AG09309 (cell line): ENCODE measurements around the gene SSUH2.

ENCODE experiments used
- DNase-seq: peaks from one replicate; pipeline ENCODE4 v3.0.0-alpha.2; 2010; ENCODE audit warnings: low read depth
- H3K4me3 ChIP-seq: 2 replicates; pipeline ENCODE4 v1.5.1; 2011; ENCODE audit warnings: mild to moderate bottlenecking, low read depth, low read length, moderate library complexity; ENCODE audit not compliant: control insufficient read depth
- TF ChIP-seq, protein P1 (sequence below): IDR thresholded peaks from 2 replicates; pipeline ENCODE4 v1.5.1; 2011; ENCODE audit warnings: mild to moderate bottlenecking, low read depth, low read length, inconsistent platforms; ENCODE audit not compliant: insufficient read depth, control insufficient read depth; ENCODE audit errors: missing control alignments

SSUH2 gene

GRCh38 chr3:8662594-8662993 lies 18.0 kb upstream of the SSUH2 start:
- no peak overlapping the region for H3K4me3 ChIP-seq
- no peak for DNase-seq
- TF ChIP-seq, protein P1, sequence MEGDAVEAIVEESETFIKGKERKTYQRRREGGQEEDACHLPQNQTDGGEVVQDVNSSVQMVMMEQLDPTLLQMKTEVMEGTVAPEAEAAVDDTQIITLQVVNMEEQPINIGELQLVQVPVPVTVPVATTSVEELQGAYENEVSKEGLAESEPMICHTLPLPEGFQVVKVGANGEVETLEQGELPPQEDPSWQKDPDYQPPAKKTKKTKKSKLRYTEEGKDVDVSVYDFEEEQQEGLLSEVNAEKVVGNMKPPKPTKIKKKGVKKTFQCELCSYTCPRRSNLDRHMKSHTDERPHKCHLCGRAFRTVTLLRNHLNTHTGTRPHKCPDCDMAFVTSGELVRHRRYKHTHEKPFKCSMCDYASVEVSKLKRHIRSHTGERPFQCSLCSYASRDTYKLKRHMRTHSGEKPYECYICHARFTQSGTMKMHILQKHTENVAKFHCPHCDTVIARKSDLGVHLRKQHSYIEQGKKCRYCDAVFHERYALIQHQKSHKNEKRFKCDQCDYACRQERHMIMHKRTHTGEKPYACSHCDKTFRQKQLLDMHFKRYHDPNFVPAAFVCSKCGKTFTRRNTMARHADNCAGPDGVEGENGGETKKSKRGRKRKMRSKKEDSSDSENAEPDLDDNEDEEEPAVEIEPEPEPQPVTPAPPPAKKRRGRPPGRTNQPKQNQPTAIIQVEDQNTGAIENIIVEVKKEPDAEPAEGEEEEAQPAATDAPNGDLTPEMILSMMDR, result no peak

DNA sequence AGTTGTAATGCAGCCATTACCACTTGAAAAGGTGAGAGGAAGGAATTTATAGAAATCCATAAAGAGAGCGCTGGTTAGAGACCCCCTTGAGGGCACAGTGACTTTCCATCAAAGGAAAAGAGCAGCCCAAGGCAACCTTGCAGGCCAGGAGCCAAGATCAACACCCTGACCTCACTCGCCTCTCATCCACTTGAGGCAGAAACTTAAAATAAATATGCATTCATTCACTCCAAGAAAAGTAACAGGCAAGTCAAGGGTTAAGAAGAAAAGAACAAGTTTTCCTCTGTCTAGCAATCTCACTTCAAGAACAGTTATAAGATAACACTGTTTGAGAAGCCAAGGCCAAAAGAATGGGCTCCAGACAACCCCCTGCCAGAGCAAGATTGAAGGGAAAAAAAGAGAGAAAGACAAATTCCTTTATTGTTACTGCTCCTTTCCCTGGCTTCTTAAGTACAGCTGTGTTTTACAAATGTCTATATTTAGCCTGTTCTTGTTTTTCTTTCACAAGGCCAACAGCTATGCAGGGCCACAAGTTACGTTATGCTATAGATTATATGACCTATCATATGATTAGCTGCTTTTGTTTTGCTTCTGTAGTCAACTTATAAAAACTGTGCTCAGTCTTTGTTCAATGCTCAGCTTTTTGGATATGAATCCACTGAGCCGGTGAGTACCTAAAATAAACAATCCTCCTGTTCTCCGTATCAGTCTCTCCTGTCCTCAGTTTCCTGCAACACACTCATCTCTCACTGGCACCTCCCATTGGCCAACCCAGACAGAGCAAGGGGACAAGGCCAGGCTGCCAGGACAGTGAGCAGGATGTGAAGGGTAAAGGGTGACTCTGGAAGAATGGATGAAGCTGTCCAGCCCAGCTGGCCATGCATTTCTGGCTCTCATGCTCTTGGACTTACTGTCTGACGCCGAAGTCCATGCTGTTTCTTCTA lies 15.8 kb upstream of the SSUH2 start:
- H3K4me3 ChIP-seq, result no peak overlapping the region
- DNase-seq, result no peak
- TF ChIP-seq, protein P1, result no peak

DNA sequence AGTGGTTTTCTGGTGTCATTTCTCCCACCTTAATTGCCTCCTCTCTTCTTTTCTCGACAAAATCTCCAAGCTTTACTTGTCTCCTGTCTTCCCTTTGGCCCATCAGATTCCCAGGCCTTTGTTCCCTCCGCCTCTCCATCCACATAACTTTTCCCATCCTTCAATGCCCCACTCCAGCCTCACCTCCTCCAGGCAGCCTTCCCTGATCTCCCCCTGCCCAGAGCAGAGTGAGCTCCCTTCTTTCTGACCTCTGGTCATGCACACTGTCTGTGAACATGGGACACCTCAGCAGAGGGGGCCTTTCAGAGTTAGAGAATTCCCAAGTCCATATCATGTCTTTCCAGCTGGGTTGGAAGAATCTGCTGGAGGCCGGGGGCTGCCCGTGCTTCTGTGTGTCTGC lies 14.6 kb upstream of the SSUH2 start:
- H3K4me3 ChIP-seq, result no peak overlapping the region
- TF ChIP-seq, protein P1, result no peak
- no peak for DNase-seq

DNA sequence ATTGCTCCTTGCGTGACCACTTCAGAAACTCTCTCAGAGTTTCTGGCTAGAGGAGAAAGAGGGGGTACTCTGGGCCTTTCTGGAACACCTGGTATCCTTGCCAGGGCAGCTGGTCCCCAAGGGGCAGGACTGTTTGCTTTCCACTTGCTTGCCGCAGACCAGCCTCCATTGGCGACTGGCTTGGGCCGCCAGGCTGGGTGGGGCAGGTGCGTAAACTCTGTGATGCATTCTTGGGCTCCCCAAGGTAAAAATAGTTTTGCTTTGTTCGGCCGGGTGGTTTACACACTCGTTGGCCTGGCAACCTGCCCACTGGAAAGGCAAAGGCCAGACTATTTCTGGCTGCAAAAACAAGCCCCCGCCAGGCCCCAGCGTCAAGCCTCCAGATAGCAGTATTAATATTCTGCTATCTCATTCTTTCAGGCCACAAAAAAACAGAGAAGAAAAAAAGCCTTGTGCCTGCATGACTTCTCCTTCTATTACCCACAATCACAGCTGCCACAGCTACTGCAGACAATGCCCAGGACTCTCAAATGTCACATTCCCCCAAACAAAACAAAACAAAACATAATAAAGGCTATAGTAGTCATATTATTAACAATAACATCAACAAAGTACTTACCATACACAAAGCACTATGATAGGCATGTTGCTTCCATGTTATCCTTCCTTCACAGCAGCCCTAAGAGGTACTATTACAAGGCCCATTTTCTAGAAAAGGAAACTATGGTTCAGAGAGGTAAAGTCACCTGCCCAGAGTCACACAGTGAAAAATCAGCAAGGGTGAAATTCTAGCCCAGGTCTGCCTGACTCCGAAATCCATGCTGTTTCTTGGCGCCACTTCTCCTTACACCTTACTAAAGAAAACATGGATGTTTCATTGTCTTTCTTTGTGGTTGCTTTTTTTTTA lies 14.0 kb upstream of the SSUH2 start:
- no peak for DNase-seq
- no peak overlapping the region for H3K4me3 ChIP-seq
- TF ChIP-seq, protein P1, result no peak

DNA sequence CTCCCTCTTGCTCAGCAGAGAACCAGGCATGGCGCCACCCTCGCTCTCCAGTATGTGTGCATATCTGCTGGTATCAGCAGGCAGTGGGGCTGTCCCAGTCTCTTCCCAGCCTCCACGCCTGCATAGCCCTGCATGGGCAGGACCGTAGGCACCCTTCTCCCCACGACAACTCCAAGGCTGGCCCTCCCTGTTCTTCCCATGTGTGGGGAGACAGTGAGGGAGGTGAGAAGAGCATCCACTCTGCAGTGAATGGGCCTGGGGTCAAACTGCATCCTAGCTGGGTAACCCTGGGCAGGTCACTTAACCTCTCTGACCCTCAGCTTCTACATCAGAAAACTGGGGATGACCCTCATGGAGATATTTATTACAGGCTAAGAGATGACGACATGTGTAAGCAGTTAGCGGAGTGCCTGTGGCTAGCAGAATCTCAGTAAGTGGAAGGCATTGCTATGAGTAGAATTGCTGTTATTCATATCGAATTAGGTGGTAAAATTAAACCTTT lies 13.3 kb upstream of the SSUH2 start:
- no peak for DNase-seq
- no peak overlapping the region for H3K4me3 ChIP-seq
- TF ChIP-seq, protein P1, result no peak

GRCh38 chr3:8656240-8656639 lies 11.6 kb upstream of the SSUH2 start:
- TF ChIP-seq, protein P1, result no peak
- no peak overlapping the region for H3K4me3 ChIP-seq

More at GRCh38 chr3:8656240-8656639, 11.6 kb upstream of the SSUH2 start:
- no peak for DNase-seq
